IMR-90 (cell line): ENCODE results near the gene MAP1LC3C.

Experiments used
- BHLHE40 ChIP-seq: fragments of 150-350 bp; IDR thresholded peaks from 2 replicates; pipeline ENCODE4 v1.6.1; 2016; ENCODE audit warnings: mild to moderate bottlenecking, low read depth, low read length
- CHD1 ChIP-seq: IDR thresholded peaks from 2 replicates; pipeline ENCODE4 v1.6.1; 2012; ENCODE audit warnings: low read depth, low read length, improper control_type of control experiment
- CTCF ChIP-seq: conservative IDR thresholded peaks from 2 replicates; pipeline ENCODE4 v1.5.1; 2012; ENCODE audit warnings: mild to moderate bottlenecking, low read depth, low read length, improper control_type of control experiment
- FOS ChIP-seq: fragments of 150-350 bp; IDR thresholded peaks from 2 replicates; pipeline ENCODE4 v1.6.1; 2016; ENCODE audit warnings: low read depth, low read length
- MAFK ChIP-seq: IDR thresholded peaks from 2 replicates; pipeline ENCODE4 v1.6.1; 2012; ENCODE audit warnings: low read depth, low read length, improper control_type of control experiment
- MXI1 ChIP-seq: IDR thresholded peaks from 2 replicates; pipeline ENCODE4 v1.6.1; 2012; ENCODE audit warnings: low read depth, mild to moderate bottlenecking, low read length, moderate library complexity, borderline replicate concordance
- NFE2L2 ChIP-seq: fragments of 150-350 bp; IDR thresholded peaks from 2 replicates; pipeline ENCODE4 v1.6.1; 2016; ENCODE audit warnings: low read depth, mild to moderate bottlenecking, low read length
- POLR2A ChIP-seq: IDR thresholded peaks from 2 replicates; pipeline ENCODE4 v1.6.1; 2012; ENCODE audit warnings: mild to moderate bottlenecking, low read depth, low read length
- RAD21 ChIP-seq: IDR thresholded peaks from 2 replicates; pipeline ENCODE4 v1.6.1; 2012; ENCODE audit warnings: low read length, improper control_type of control experiment
- RCOR1 ChIP-seq: IDR thresholded peaks from 2 replicates; pipeline ENCODE4 v1.6.1; 2012; ENCODE audit warnings: mild to moderate bottlenecking, low read length, improper control_type of control experiment; ENCODE audit not compliant: insufficient replicate concordance
- RFX5 ChIP-seq: IDR thresholded peaks from 2 replicates; pipeline ENCODE4 v1.8.0; 2012; ENCODE audit warnings: low read depth, mild to moderate bottlenecking, low read length, moderate library complexity
- SMC3 ChIP-seq: fragments of 150-350 bp; IDR thresholded peaks from 2 replicates; pipeline ENCODE4 v1.6.1; 2016; ENCODE audit warnings: low read depth, mild to moderate bottlenecking, antibody characterized with exemption, low read length, moderate library complexity
- TF ChIP-seq, protein P1 (sequence below): fragments of 150-350 bp; IDR thresholded peaks from 2 replicates; pipeline ENCODE4 v1.6.1; 2017; ENCODE audit warnings: mild to moderate bottlenecking, antibody characterized with exemption, low read length, low read depth

DNA sequence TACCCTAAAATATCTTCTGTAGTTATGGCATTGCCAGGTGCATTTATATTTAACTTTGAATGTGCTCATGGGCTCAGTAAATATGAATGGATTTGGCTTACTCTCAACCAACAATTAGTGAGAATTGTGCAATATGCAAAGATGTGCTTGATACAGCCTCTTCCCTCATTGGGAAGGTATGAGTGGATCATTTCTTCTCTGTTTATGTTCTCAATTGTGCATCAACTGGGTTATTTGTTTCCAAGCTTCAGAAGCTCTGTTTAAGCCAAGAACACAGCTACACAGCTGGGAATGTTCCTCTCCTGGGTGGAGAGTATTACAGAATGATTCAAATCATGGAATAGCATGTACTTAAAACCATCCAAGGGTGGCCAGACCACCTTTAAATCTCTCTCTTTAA is 17.6 kb upstream of the MAP1LC3C start:
- TF ChIP-seq CTCF (no peak), RFX5 (no peak), RAD21 (no peak), RCOR1 (no peak), NFE2L2 (no peak), MXI1 (no peak), POLR2A (no peak), SMC3 (no peak), FOS (no peak), CHD1 (no peak), BHLHE40 (no peak), MAFK (no peak)
- TF ChIP-seq, protein P1, sequence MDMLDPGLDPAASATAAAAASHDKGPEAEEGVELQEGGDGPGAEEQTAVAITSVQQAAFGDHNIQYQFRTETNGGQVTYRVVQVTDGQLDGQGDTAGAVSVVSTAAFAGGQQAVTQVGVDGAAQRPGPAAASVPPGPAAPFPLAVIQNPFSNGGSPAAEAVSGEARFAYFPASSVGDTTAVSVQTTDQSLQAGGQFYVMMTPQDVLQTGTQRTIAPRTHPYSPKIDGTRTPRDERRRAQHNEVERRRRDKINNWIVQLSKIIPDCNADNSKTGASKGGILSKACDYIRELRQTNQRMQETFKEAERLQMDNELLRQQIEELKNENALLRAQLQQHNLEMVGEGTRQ = no peak
